Immature natural killer cell (primary cell): ENCODE data around the gene ALDH16A1. TPM values are rescaled to one million over a fixed set of nuclear protein-coding genes. Genes with fewer than 3 reads are reported as not detected.
A peak's percentile ranks its signal among the peaks of the same experiment; 100 is the strongest.

ENCODE experiments used
- DNase-seq, 3 donors: peaks; one replicate each; pipeline ENCODE4 v3.0.0; 2022; ENCODE audit warnings: mixed read lengths in 1 of 3
- H3K27ac Mint-ChIP-seq, 6 donors: one replicate each; pipeline ENCODE4 v1.8.0; 2020; ENCODE audit warnings: mixed read lengths in 6 of 6, mild to moderate bottlenecking in 5 of 6, inconsistent platforms in 4 of 6, moderate library complexity in 3 of 6
- H3K27me3 Mint-ChIP-seq, 3 donors: one replicate each; pipeline ENCODE4 v1.8.0; 2020 to 2021; ENCODE audit warnings: low read depth in 3 of 3, mild to moderate bottlenecking in 3 of 3, mixed read lengths in 3 of 3, moderate library complexity in 3 of 3, inconsistent platforms in 1 of 3
- H3K36me3 Mint-ChIP-seq, 3 donors: one replicate each; pipeline ENCODE4 v1.8.0; 2020; ENCODE audit warnings: mixed read lengths in 3 of 3, inconsistent platforms in 2 of 3, mild to moderate bottlenecking in 2 of 3
- H3K4me1 Mint-ChIP-seq, 2 donors: one replicate each; pipeline ENCODE4 v1.8.0; 2020; ENCODE audit warnings: inconsistent platforms in 2 of 2, mild to moderate bottlenecking in 2 of 2, mixed read lengths in 2 of 2, moderate library complexity in 1 of 2
- H3K4me3 Mint-ChIP-seq, 5 donors: one replicate each; pipeline ENCODE4 v1.8.0; 2020; ENCODE audit warnings: mild to moderate bottlenecking in 5 of 5, mixed read lengths in 5 of 5, inconsistent platforms in 3 of 5, moderate library complexity in 3 of 5
- H3K9me3 Mint-ChIP-seq, 6 donors: one replicate each; pipeline ENCODE4 v1.8.0; 2020; ENCODE audit warnings: mild to moderate bottlenecking in 6 of 6, mixed read lengths in 6 of 6, inconsistent platforms in 4 of 6, moderate library complexity in 3 of 6
- polyA plus RNA-seq, 3 donors: library from polyadenylated mRNA; unstranded; fragments of 300-500 nt; fragmentation: Illumina TruSeq; gene quantifications; one replicate each; pipeline ENCODE4 v1.2.3, GENCODE V29; 2021

Gene ALDH16A1
- polyA plus RNA-seq, 3 donors from 2014 or later: 37.2 to 57.0 (median 42.4) TPM

- peaks cover 0 to 5% (median 3%) of the 10 kb centered on the region in 3 donors for H3K27me3 Mint-ChIP-seq
- no peaks in the 10 kb centered on the region for H3K9me3 Mint-ChIP-seq
- H3K4me3 Mint-ChIP-seq: peak overlapping the region; percentile 81 to 96 (median 87)
- no peak for DNase-seq
- peak overlapping the region in 3 of 6 donors; percentile 44 to 92 (median 85) for H3K27ac Mint-ChIP-seq
- peaks cover 22 to 23% of the 10 kb centered on the region in 2 donors for H3K4me1 Mint-ChIP-seq
- no peaks in the 10 kb centered on the region for H3K36me3 Mint-ChIP-seq
Observed at GRCh38 chr19:49513746-49514118, 60.7 kb downstream of the ALDH16A1 start.

DNA sequence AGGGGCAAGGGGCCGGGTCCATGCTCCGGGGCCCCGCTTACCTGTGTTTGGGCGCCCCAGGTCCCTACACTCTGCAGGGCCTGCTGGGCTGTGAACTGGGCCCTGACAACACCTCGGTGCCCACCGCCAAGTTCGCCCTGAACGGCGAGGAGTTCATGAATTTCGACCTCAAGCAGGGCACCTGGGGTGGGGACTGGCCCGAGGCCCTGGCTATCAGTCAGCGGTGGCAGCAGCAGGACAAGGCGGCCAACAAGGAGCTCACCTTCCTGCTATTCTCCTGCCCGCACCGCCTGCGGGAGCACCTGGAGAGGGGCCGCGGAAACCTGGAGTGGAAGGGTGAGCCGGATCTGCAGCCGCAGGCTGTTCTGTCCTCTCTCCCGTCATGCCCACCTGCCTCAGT lies 61.1 kb downstream of the ALDH16A1 start:
- Mint-ChIP-seq H3K27ac (no peak overlapping the region), H3K9me3 (no peaks in the 10 kb centered on the region), H3K36me3 (no peaks in the 10 kb centered on the region), H3K4me1 (peaks cover 22 to 23% of the 10 kb centered on the region in 2 donors), H3K4me3 (peak overlapping the region; percentile 10 to 87 (median 44)), H3K27me3 (peaks cover 0 to 5% (median 3%) of the 10 kb centered on the region in 3 donors)
- no peak for DNase-seq

DNA sequence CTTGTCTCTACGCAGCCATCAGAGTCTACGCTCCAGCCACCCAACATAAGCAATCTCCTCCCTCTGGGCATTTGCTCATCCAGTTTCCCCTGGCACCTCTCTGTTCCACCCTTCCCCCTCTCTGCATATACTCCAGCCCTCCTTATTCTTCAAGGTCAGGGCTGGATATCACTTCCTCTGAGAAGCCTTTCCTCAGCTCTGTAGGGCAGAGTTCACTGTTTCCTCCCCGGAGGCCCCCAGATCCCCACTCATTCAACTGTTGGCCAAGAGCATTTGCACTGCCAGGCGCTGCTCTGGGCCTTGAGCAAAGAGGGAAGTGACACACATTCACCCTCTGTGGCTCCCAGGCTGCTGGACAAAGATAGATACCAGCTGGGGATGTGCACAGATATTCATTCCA lies 62.7 kb downstream of the ALDH16A1 start:
- peaks cover 22 to 23% of the 10 kb centered on the region in 2 donors for H3K4me1 Mint-ChIP-seq
- H3K27ac Mint-ChIP-seq: peak overlapping the region in 1 of 6 donors; percentile 5
- H3K9me3 Mint-ChIP-seq: no peaks in the 10 kb centered on the region
- no peak for DNase-seq
- peaks cover 0 to 8% (median 3%) of the 10 kb centered on the region in 3 donors for H3K27me3 Mint-ChIP-seq
- no peaks in the 10 kb centered on the region for H3K36me3 Mint-ChIP-seq
- H3K4me3 Mint-ChIP-seq: peak overlapping the region in 3 of 5 donors; percentile 21 to 44 (median 31)

GRCh38 chr19:49518033-49518432 lies 65.0 kb downstream of the ALDH16A1 start:
- Mint-ChIP-seq H3K4me3 (no peak overlapping the region), H3K27ac (no peak overlapping the region), H3K9me3 (no peaks in the 10 kb centered on the region), H3K4me1 (peaks cover 7 to 8% of the 10 kb centered on the region in 2 donors), H3K36me3 (no peaks in the 10 kb centered on the region), H3K27me3 (peaks cover 0 to 8% (median 3%) of the 10 kb centered on the region in 3 donors)
- DNase-seq: no peak

Other genes starting within 250 kb of the ALDH16A1 start
- gene SLC6A16, start 128.0 kb upstream of the ALDH16A1 start, polyA plus RNA-seq: 1 to 10 TPM; 3.0 to 9.0 (median 4.4) TPM
- gene CD37, start 117.8 kb upstream of the ALDH16A1 start, polyA plus RNA-seq: 100 to 1,000 TPM; 104 to 179 (median 106) TPM
- gene TEAD2, start 90.8 kb upstream of the ALDH16A1 start, polyA plus RNA-seq: not detected
- not detected for gene DKKL1, start 89.3 kb upstream of the ALDH16A1 start, polyA plus RNA-seq
- not detected for gene KASH5, start 65.0 kb upstream of the ALDH16A1 start, polyA plus RNA-seq
- gene PTH2, start 29.8 kb upstream of the ALDH16A1 start, polyA plus RNA-seq: not detected
- gene GFY, start 27.8 kb upstream of the ALDH16A1 start, polyA plus RNA-seq: not detected
- not detected for gene SLC17A7, start 11.7 kb upstream of the ALDH16A1 start, polyA plus RNA-seq
- 10 to 100 TPM; 91.4 to 97.6 (median 93.3) TPM for gene PIH1D1, start 1.4 kb upstream of the ALDH16A1 start, polyA plus RNA-seq
- gene FLT3LG, start 21.0 kb downstream of the ALDH16A1 start, polyA plus RNA-seq: 10 to 100 TPM; 22.6 to 36.6 (median 28.3) TPM
- 1,000 to 10,000 TPM in 2 of 3 donors, 100 to 1,000 TPM in 1; 840 to 2,055 (median 1,247) TPM for gene RPL13A, start 34.4 kb downstream of the ALDH16A1 start, polyA plus RNA-seq
- gene RPS11, start 43.2 kb downstream of the ALDH16A1 start, polyA plus RNA-seq: 1,000 to 10,000 TPM; 1,178 to 2,153 (median 1,290) TPM
- gene FCGRT, start 59.4 kb downstream of the ALDH16A1 start, polyA plus RNA-seq: 10 to 100 TPM; 13.8 to 35.9 (median 34.9) TPM
- 1 to 10 TPM in 2 of 3 donors, under 1 TPM in 1; 0.86 to 1.7 (median 1.0) TPM for gene RCN3, start 74.8 kb downstream of the ALDH16A1 start, polyA plus RNA-seq
- gene NOSIP, start 127.3 kb downstream of the ALDH16A1 start, polyA plus RNA-seq: 100 to 1,000 TPM; 196 to 251 (median 239) TPM
- under 1 TPM in 1 of 3 donors, not detected in 2; 0.78 TPM for gene PRRG2, start 128.1 kb downstream of the ALDH16A1 start, polyA plus RNA-seq
- 1 to 10 TPM in 2 of 3 donors, under 1 TPM in 1; 0.21 to 4.0 (median 2.0) TPM for gene PRR12, start 138.0 kb downstream of the ALDH16A1 start, polyA plus RNA-seq
- gene RRAS, start 186.9 kb downstream of the ALDH16A1 start, polyA plus RNA-seq: 10 to 100 TPM in 2 of 3 donors, 1 to 10 TPM in 1; 9.0 to 17.3 (median 13.5) TPM
- 1 to 10 TPM in 1 of 3 donors, under 1 TPM in 1, not detected in 1; 0.87 to 2.6 TPM for gene SCAF1, start 189.0 kb downstream of the ALDH16A1 start, polyA plus RNA-seq
- 10 to 100 TPM; 63.8 to 82.0 (median 78.9) TPM for gene IRF3, start 212.6 kb downstream of the ALDH16A1 start, polyA plus RNA-seq
- gene BCL2L12, start 212.7 kb downstream of the ALDH16A1 start, polyA plus RNA-seq: 10 to 100 TPM; 12.0 to 21.1 (median 20.4) TPM
- gene PRMT1, start 224.0 kb downstream of the ALDH16A1 start, polyA plus RNA-seq: 100 to 1,000 TPM; 125 to 204 (median 188) TPM
- gene ADM5, start 236.4 kb downstream of the ALDH16A1 start, polyA plus RNA-seq: under 1 TPM in 1 of 3 donors, not detected in 2; 0.28 TPM
- gene CPT1C, start 237.9 kb downstream of the ALDH16A1 start, polyA plus RNA-seq: not detected